Suprapubic skin (tissue), 4 donors: ENCODE data around the gene HSD17B14.

Experiments
- EP300 ChIP-seq: sonication (generic); formaldehyde crosslinking; IDR thresholded peaks from one replicate; pipeline ENCODE4 v1.6.1; 2017; ENCODE audit warnings: antibody characterized with exemption
- POLR2A ChIP-seq, 2 donors: fragments of 450-650 bp; IDR thresholded peaks; one replicate each; pipeline ENCODE4 v1.6.1; 2017; ENCODE audit warnings: antibody characterized with exemption in 2 of 2, mild to moderate bottlenecking in 2 of 2, moderate library complexity in 2 of 2
- POLR2AphosphoS5 ChIP-seq, 3 donors: sonication (generic); formaldehyde crosslinking; IDR thresholded peaks; one replicate each; pipeline ENCODE4 v1.6.1; 2017; ENCODE audit warnings: antibody characterized with exemption in 3 of 3
- TF ChIP-seq, protein P1 (sequence below), 2 donors: fragments of 200-600 bp in 1 of 2; fragments of 450-650 bp in 1 of 2; sonication (generic) in 1 of 2; IDR thresholded peaks; one replicate each; pipeline ENCODE4 v1.5.1; 2016 to 2019; ENCODE audit warnings: antibody characterized with exemption in 2 of 2, mild to moderate bottlenecking in 1 of 2, moderate library complexity in 1 of 2

DNA sequence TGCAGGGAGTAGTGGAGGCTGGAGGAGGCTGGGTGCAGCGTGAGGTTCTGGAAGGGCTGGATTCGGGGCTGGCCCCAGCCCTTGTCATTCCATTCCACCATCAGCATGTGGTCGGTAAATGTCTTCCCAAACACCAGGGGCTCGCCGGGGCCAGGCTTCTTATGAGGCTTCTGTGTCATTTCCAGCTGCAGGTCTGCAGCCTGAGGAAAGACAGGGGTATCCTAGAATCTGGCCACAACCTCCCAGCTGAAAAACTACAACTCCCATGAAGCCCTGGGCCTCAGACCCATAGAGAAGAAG lies 29.8 kb downstream of the HSD17B14 start:
- TF ChIP-seq, protein P1, sequence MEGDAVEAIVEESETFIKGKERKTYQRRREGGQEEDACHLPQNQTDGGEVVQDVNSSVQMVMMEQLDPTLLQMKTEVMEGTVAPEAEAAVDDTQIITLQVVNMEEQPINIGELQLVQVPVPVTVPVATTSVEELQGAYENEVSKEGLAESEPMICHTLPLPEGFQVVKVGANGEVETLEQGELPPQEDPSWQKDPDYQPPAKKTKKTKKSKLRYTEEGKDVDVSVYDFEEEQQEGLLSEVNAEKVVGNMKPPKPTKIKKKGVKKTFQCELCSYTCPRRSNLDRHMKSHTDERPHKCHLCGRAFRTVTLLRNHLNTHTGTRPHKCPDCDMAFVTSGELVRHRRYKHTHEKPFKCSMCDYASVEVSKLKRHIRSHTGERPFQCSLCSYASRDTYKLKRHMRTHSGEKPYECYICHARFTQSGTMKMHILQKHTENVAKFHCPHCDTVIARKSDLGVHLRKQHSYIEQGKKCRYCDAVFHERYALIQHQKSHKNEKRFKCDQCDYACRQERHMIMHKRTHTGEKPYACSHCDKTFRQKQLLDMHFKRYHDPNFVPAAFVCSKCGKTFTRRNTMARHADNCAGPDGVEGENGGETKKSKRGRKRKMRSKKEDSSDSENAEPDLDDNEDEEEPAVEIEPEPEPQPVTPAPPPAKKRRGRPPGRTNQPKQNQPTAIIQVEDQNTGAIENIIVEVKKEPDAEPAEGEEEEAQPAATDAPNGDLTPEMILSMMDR (IDR thresholded peaks at IDR 0.05), result no peak
- TF ChIP-seq EP300 (no peak), POLR2AphosphoS5 (IDR thresholded peaks at IDR 0.05) (no peak), POLR2A (IDR thresholded peaks at IDR 0.05) (no peak)
